Measurements from ENCODE around the gene SYTL3. TPM values are rescaled to one million over a fixed set of nuclear protein-coding genes. Genes with fewer than 3 reads are reported as not detected.

Gene SYTL3
- total and polyA plus RNA-seq, 10 of the 15 experiments (the other 5 are each of a cell fraction or from before 2014, with no cell fraction given) = 3.3 to 12.1 (median 6.9) TPM

DNA sequence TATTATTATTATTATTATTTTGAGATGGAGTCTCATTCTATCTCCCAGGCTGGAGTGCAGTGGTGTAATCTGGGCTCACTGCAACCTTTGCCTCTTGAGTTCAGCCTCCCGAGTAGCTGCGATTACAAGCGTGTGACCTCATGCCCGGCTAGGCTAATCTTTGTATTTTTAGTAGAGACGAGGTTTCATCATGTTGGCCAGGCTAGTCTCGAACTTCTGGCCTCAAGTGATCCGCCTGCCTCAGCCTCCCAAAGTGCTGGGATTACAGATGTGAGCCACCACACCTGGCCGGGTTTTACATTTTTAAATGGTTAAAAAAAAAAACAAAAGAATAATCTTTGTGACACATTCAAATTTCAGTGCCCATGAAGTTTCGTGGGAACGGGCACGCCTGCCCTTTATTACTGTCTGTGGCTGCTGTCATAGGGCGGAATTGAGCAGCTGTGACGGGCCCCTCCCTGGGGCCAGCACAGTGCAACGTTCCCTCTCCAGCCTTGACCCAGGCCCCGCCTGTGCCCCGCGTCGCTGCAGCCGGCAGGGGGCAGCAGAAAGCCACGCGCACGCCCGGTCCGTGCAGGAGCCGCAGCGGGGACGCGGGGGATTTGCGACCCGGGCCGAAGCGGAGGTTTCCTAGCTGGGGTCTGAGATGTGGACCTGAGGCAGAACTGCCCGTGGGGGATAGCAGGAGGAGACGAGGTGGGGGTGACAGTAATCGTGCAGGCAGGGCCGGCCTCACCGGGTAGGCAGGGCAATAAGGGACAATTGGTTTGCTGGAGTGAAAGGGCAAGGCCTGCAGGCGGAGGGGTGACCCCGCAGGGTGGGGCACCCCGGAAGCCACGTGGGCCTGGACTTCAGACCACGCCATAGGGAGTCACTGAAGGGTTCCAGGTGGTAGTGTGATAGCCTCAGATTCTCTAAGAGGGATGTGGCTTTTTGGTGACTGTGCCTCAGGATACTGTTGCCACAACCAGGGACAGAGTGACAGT lies 54.3 kb downstream of the SYTL3 start (continued):
- TF ChIP-seq, protein P1, sequence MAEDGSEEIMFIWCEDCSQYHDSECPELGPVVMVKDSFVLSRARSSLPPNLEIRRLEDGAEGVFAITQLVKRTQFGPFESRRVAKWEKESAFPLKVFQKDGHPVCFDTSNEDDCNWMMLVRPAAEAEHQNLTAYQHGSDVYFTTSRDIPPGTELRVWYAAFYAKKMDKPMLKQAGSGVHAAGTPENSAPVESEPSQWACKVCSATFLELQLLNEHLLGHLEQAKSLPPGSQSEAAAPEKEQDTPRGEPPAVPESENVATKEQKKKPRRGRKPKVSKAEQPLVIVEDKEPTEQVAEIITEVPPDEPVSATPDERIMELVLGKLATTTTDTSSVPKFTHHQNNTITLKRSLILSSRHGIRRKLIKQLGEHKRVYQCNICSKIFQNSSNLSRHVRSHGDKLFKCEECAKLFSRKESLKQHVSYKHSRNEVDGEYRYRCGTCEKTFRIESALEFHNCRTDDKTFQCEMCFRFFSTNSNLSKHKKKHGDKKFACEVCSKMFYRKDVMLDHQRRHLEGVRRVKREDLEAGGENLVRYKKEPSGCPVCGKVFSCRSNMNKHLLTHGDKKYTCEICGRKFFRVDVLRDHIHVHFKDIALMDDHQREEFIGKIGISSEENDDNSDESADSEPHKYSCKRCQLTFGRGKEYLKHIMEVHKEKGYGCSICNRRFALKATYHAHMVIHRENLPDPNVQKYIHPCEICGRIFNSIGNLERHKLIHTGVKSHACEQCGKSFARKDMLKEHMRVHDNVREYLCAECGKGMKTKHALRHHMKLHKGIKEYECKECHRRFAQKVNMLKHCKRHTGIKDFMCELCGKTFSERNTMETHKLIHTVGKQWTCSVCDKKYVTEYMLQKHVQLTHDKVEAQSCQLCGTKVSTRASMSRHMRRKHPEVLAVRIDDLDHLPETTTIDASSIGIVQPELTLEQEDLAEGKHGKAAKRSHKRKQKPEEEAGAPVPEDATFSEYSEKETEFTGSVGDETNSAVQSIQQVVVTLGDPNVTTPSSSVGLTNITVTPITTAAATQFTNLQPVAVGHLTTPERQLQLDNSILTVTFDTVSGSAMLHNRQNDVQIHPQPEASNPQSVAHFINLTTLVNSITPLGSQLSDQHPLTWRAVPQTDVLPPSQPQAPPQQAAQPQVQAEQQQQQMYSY (CRISPR knock-in tag; IDR thresholded peaks at IDR 0.05) = no peak
- peak; percentile 69 for TF ChIP-seq CREM (IDR thresholded peaks at IDR 0.05; ENCODE audit: low read depth)
- TF ChIP-seq GABPA (IDR thresholded peaks at IDR 0.05; ENCODE audit: low read depth) = no peak
- no peak for TF ChIP-seq RFX5 (IDR thresholded peaks at IDR 0.05; ENCODE audit: low read depth, low read length)
- TF ChIP-seq BCL11A (IDR thresholded peaks at IDR 0.05; ENCODE audit: low read depth, low read length) = no peak
- no peak for TF ChIP-seq JUNB (IDR thresholded peaks at IDR 0.05)
- TF ChIP-seq, protein P2, sequence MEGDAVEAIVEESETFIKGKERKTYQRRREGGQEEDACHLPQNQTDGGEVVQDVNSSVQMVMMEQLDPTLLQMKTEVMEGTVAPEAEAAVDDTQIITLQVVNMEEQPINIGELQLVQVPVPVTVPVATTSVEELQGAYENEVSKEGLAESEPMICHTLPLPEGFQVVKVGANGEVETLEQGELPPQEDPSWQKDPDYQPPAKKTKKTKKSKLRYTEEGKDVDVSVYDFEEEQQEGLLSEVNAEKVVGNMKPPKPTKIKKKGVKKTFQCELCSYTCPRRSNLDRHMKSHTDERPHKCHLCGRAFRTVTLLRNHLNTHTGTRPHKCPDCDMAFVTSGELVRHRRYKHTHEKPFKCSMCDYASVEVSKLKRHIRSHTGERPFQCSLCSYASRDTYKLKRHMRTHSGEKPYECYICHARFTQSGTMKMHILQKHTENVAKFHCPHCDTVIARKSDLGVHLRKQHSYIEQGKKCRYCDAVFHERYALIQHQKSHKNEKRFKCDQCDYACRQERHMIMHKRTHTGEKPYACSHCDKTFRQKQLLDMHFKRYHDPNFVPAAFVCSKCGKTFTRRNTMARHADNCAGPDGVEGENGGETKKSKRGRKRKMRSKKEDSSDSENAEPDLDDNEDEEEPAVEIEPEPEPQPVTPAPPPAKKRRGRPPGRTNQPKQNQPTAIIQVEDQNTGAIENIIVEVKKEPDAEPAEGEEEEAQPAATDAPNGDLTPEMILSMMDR (IDR thresholded peaks at IDR 0.05 in 2 of 3, conservative IDR thresholded peaks at IDR 0.05 in 1 of 3; ENCODE audit: control insufficient read depth in 2 of 3, extremely low read depth in 1 of 3, insufficient read depth in 1 of 3, low read depth in 3 of 3, low read length in 3 of 3) = peak; percentile 97 to 99 (median 98); a peak in 5 of 6 replicates
- no peak for TF ChIP-seq FOXK2 (IDR thresholded peaks at IDR 0.05)
- no peak for TF ChIP-seq HDAC2 (IDR thresholded peaks at IDR 0.05)
- no peak for TF ChIP-seq ZBED1 (IDR thresholded peaks at IDR 0.05; ENCODE audit: borderline replicate concordance)
- TF ChIP-seq BRCA1 (IDR thresholded peaks at IDR 0.05; ENCODE audit: low read depth, low read length) = no peak
- TF ChIP-seq NFIC (IDR thresholded peaks at IDR 0.05; ENCODE audit: low read depth, low read length) = no peak
- TF ChIP-seq, protein P3, sequence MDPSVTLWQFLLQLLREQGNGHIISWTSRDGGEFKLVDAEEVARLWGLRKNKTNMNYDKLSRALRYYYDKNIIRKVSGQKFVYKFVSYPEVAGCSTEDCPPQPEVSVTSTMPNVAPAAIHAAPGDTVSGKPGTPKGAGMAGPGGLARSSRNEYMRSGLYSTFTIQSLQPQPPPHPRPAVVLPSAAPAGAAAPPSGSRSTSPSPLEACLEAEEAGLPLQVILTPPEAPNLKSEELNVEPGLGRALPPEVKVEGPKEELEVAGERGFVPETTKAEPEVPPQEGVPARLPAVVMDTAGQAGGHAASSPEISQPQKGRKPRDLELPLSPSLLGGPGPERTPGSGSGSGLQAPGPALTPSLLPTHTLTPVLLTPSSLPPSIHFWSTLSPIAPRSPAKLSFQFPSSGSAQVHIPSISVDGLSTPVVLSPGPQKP (IDR thresholded peaks at IDR 0.05; ENCODE audit: low read depth, low read length) = 0 out of 2 replicates have a peak, but pooled peaks have one; percentile 29
- no peak for TF ChIP-seq YBX1 (IDR thresholded peaks at IDR 0.05)
- TF ChIP-seq ZBTB33 (IDR thresholded peaks at IDR 0.05) = no peak
- no peak for TF ChIP-seq JUND (IDR thresholded peaks at IDR 0.05; ENCODE audit: low read depth, low read length)
- no peak for TF ChIP-seq BCL3 (IDR thresholded peaks at IDR 0.05; ENCODE audit: borderline replicate concordance, insufficient read depth, low read depth, low read length, poor library complexity, severe bottlenecking)
- peak; percentile 16; the same call in 1 of the 2 replicates for TF ChIP-seq RAD51 (IDR thresholded peaks at IDR 0.05)
- TF ChIP-seq TCF12 (IDR thresholded peaks at IDR 0.05; ENCODE audit: low read depth, low read length) = 0 out of 2 replicates have a peak, but pooled peaks have one; percentile 15
- TF ChIP-seq ZNF384 (IDR thresholded peaks at IDR 0.05; ENCODE audit: borderline replicate concordance, low read depth, low read length) = no peak

All from GM12878 (cell line).